GM19240 (cell line): ENCODE data around the gene ARID3B.
A peak's percentile ranks its signal among the peaks of the same experiment; 100 is the strongest.
"Not testable (repeated sequence)": the region's sequence is repeated elsewhere in the genome, so short reads cannot be mapped to it uniquely, and the experiment has no call there.

Experiments used
- DNase-seq: peaks from one replicate; pipeline ENCODE4 v3.0.0; 2011; ENCODE audit warnings: low spot score; ENCODE audit not compliant: insufficient read length

Gene ARID3B

DNA sequence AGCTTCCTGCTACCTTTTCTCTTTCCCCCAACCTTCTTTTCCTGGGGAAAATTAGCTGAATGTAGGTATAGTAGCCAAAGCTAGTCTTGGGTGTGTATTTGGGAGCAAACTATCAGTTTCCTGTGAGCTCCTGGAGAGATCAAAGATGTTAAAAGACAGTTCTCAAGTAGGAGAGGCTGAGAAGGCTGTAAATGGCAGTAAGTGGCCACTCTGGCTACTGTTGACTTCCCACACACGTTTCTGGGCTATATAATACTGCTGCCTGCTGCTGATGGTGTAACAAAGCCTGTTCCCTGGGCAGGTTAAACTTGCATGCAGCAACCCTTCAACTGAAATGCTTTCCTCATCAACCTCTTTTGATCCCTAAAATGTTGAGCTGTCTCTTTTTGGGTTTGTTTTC lies 27.6 kb downstream of the ARID3B start:
- no peak for DNase-seq

DNA sequence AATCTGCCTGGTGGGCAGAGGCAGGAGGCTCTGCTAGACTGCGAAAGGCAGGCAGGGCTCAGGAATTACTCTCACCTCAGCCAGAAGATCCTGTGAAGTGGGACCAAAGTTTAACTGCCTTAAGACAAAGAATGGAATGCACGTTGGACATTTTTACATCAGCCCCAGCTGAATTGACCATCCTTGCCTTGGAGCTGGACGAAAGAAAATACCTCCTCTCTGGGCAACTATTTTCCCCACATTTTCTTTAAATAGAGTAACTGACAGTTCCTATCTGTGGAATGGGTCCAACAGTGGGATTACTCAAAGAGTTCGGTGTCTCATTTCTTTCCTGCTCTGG lies 28.7 kb downstream of the ARID3B start:
- DNase-seq = no peak

DNA sequence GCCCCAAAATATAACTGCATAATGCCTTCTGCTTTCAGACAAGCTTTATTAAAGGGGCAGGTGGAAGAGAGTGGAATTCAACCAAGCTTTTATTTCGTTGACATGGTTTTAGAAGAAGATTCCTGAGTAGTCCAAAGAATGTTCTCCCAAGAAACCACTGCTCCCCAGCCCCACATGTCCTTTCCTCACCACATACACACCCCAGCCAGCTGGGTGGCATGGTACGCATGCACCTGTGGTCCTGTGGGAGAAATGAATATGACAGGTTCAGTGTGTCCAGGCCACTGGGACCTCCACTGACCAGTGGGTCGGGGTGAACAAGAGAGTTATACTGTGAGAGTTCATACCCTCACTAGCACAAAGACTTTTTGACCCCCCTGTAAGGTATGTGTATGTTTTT lies 30.2 kb downstream of the ARID3B start:
- no peak for DNase-seq

DNA sequence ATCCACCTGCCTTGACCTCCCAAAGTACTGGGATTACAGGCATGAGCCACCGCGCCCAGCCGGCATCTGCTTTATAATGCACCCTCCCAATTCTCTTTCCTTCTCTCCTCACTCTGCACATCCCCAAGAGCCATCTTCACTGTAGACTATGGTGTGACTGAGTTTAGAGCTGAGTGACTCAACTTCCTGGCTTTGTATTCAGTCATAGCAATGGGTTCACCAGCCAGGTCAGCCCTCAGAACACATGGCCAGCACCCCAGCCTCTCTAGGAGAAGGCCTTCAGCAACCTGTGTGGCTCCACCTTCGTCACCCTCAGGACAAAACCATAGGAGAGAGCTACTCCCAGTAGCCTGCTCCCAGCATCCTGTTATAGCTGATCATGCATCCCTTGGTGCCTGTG lies 33.0 kb downstream of the ARID3B start:
- DNase-seq = no peak

DNA sequence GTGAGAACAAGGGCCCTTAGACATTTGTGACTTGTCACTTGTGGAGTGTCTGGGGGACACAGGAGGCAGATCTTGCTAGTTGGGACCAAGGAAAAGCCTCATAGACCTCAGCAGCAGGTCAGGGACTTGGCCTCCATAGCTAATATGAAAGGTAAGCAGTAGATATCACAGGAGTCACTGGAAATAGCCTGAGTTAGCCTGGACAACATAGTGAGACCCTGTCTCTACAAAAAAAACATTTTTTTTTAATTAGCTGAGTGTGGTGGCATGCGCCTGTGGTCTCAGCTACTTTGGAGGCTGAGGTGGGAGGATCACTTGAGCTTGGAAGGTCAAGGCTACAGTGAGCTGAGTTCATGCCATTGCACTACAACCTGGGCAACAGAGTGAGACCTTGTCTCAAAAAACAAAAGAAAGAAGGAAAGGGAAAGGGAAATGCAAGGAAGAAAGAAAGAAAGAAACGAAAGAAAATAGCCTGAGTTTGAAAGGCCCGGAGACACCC lies 37.5 kb downstream of the ARID3B start:
- DNase-seq = no peak

DNA sequence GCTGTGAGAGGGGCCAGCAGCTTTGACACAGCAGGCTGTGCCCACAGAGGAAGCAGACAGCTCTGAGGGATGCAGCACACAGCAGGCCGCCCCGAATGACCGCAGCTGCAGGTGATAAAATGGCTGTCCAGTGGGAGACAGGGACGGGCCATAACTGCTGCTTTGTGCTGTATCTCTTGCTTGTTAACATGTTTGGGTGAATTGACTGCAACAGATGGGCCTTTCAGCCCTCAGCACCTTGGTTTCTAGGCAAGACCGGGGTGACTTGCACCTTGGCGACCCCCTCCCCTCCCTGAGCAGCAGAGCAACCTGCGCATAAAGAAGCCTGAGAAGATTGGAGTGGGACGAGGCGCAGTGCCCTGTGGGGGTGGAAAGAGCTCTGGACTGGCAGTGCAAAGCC lies 38.0 kb downstream of the ARID3B start:
- no peak for DNase-seq

DNA sequence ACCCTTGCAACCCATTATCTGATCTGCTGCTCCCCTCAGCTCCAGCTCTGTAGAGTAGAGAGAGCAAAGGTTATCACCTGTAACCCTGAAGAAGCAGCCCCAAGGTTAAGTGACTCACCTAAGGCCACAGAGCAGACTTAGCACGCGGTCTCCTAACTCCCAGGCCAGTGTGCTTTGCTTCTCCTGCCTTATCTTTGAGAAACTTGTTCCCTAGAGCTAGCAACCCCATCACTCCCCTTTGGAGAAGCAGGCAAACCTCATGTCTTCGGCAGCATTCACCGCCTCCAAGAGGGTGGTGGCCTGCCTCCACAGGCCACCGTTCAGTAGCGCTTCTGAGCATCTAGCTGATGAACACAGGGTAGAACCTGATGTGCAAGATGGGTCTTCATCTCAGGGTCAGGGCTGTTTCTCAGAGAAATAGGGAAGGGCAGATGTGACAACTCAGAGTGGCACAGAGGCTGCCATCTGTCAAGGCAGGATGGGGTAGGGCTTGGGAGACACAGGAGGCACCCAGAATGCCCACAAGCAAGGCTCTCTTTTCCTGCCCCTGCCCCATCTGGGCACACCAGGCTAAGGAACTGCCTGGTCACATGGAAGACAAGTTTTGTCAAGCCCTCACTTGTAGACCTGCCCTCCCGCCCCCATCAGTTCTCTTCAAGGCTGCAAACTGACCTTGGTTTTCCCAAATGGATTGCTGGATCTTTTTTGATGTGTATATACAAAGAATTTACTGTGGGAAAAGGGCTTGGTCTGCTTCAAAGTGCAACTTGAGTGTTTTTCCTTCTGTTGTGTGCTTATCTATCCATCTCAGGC lies 39.7 kb downstream of the ARID3B start:
- DNase-seq = no peak

DNA sequence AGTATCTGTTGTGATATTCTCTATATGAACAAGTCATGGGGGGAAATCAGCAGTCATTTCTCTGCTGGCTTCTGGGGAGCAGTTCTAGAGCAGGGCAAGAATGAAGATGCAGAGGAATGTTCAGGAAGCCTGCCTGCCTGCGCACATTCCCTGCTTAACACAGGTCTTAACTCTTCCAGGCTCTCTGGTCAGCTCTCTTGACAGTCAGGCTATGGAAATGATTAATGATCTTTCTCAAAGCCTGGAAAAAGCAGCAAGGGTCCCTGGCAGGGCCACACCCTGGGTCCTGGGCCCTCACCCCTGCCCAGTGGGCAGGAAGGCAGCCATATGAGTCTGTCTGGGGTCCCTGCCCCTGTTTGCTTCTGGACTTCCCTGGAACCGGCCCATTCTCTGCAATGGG lies 43.2 kb downstream of the ARID3B start:
- no peak for DNase-seq

DNA sequence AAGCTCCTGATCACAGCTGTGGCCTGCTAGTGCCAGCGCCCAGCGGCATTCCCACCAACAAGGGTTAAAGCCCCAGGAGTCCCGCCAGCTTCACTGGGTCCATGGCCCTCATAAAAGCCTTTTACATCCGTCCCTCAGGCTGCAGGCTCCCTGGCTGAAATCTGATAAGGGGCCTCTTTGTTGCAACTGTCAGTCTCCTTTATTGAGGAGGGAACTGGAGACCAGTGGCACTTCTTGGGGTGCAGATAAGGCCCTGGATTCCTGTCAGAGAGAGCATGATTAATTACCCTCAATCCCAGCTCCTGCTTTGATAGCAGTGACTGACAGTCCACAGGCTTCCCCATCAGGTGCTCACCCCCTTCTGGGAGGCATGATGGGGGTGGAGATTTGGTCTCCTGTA lies 43.8 kb downstream of the ARID3B start:
- DNase-seq = no peak

DNA sequence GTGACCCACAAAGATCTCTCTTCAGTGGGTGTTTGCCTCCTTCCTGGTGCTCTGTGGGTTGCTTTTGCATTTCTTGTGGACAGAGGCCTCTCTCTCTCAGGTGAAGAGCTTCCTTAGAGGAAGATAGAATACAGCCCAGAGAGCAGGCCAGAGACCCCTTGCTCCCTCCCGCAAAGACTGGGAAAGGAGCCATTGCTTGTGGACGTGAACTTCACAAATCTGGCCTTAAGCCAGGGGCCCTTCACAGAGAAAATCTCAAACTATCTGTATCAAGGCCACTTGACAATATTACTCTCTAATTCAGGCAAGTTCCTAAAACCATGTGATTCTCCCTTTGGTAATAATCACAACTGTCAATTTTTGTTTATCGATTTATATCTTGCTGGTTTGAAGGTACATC lies 44.2 kb downstream of the ARID3B start:
- DNase-seq = no peak

DNA sequence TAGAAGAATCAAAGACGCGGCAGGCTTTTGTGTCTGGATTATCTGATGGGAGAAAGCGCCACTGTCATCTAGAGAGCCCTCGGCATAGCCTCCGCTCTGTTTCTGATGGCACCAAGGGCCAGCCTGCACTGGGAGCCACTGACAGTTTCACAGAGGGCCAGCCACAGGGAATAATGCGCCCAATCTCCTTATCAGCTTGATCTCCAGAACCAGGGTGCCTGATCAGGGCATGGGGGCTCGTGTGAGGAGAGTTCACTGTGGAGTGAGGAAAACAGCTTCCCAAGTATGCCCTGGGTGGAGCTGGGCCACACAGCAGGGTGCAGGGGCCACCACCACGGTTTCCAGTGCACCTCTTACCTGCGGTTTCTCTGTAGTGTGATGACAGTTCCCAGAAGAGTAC lies 44.8 kb downstream of the ARID3B start:
- no peak for DNase-seq

DNA sequence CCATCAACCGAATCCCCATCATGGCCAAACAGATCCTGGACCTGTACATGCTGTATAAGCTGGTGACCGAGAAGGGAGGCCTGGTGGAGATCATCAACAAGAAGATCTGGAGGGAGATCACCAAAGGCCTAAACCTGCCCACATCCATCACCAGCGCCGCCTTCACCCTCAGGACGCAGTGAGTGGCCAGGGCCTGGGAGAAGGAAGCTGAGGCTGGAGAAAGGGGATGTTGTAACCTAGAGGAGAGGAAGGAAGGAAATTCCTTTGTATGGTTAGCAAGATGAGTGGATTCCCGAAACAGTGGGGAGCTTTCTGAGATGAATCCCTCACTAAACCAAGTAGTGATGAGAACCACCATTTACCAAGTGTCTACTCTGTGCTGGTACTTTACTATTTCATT lies 48.8 kb downstream of the ARID3B start:
- DNase-seq = no peak

DNA sequence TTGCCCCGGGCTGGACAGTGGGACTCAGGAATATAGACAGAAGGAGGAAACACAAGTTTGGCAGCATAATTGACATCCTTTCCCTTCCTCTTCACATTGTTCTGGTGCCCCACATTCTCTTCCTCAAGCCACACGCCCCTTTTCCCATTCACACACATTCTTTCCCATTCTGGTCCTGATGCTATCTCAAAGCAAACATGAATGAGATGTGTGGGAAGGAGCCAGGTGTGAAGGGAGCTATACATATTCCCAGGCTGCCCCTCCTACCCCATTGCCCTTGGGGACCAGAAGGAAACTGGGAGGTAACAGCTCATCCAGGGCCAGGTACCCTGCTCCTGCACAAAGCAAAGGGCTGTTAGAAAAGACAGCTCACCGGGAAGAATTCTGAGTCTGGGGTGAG lies 51.2 kb downstream of the ARID3B start:
- DNase-seq = no peak

DNA sequence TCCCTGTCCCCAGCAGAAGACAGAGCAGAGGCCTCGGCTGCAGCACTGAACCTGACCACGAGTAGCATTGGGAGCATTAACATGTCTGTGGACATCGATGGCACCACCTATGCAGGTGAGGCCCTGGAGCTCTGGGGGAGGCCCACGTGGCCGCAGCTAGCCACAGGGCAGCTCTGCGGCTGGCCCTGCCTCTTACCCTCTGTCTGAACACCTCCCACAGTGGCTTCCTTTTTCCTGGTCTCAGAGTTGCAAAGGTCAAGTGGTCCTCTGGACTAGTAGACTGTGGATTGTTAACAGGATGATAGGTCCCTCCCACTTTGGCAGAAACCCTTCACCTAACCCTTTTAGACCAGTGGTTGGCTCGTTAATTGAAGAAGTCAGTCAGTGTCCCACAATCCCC lies 52.1 kb downstream of the ARID3B start:
- DNase-seq = no peak

DNA sequence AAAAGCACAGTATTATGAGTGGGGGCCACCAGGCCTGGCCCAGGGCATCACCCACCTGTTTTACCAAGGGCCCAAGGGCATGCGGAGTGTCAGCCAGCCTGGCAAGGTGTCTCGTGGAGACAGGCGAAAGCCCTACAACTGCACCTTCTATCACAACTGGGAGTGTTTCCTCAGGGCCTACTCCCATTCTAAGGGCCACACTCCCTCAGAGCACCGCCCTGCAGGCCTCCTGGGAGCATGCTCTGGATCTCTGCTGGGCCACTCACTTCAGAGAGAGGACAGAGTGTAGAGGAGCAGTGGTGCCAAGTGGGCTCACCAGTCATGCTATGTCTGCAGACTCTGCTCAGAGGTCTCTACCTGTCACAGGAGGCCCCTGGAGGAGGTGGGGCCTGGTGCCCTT lies 53.4 kb downstream of the ARID3B start:
- DNase-seq = no peak

DNA sequence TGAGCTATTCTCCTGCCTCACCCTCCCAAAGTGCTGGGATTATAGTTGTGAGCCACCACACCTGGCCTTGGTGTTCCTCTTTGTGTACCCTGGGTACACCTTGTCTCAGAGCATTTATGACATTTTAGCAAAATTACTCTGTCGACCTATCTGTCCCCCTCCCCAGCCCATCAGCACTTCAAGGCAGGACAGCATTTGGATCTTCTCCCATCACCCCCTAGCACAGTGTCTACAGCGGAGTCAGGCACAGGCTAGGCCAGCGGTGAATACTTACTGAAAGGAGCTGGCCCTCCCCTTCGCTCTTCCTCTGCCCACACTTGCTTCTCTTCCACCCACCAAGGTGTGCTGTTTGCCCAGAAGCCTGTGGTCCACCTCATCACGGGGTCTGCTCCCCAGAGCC lies 54.3 kb downstream of the ARID3B start:
- DNase-seq = no peak

DNA sequence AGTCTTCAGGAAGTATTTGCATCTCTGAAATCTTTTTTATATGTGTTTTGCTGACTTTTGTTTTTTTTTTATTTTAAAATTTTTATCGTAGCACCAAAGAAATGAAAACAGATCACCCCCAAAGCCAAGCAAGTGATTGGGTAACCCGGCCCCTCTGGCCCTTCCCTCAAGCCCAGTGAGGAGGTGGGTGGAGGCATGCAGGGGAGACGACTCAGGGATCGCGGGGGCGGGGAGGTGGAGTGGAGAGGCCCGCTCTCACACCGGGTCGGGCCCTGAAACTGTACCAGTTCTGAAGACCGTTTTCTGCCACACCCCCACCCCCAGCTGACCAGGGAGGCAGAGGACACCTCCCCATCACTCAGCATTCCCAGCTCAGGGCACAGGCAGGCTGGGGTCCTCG lies 55.7 kb downstream of the ARID3B start:
- DNase-seq = not testable (repeated sequence)

DNA sequence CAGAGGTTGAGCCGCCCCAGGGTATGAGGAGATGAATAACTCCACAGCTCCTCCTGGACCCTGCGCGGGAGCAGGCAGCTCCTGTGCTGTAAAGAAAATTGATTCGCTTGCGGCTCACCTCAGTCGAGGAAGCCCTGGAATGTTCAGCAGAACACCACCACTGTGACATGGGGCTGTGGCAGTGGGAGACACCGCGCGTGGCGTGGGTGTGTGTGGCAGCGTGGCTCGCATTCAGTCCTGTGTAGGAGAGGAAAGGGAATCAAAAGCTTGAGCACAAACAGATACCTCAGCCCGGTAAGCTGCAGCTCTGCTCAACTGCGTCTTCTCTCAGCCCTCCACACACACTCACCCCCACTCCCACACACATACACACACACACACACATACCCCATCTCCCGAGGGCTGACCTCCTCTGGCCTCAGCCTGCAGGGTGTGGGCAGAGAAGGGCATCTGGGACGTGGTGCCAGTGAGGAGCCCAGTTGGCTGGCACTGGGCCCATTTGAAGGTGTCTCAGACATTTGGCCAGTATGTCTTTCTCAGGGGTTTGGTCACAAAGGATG lies 56.2 kb downstream of the ARID3B start:
- not testable (repeated sequence) for DNase-seq

DNA sequence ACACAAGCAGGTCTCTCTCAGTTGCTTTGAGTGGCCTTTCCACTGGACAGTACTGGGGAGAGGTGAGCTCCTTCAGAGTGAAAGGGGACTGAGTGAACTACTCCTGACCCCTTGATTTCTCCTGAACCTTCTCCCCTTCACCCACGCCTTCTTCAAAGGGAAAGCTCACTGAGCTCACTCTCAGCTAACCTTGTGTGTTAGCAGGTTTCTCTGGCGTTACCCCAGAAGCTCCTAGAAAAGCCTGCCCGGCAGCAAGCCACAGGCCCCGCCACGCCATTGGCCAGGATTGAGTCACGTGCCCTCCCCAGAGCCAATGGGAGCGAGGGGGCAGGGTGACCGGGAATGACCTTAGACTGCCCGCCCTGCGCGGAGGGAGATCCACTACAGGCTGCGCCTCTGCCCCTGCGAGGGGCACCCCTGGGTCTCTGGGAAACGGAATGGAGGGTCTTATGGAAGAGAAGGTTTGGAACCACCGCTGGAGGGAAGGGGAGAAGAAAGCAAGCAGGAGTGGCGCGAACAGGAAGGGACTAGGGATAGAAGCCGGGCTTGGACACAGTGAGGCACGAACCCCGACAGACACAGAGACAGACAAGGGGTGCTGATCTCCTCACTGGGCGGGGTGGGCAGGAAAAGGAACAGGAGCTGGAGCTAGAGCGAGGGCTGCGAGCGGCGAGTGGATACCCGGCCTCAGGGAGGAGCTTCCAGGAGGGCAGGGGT lies 57.3 kb downstream of the ARID3B start:
- DNase-seq = peak; percentile 99

DNA sequence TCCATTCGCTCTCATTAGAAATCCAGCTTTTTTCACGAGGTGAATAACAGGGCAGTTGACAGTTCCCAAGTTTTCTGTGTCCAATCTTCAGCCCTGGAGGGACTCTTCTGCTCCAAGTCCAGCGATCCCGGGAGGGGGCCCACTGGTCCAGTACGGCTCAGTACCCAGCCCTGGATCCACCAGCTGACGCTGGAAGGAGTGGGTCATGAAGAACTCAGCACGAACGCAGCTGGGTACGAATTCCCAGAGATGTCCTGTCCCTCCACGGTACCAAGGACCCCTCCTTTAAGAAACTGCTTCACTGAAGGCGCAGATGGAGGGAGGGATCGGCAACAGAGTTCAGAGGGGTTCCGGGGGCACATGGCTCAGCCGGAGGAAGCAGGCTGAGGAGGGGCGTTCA lies 58.1 kb downstream of the ARID3B start:
- DNase-seq = no peak

DNA sequence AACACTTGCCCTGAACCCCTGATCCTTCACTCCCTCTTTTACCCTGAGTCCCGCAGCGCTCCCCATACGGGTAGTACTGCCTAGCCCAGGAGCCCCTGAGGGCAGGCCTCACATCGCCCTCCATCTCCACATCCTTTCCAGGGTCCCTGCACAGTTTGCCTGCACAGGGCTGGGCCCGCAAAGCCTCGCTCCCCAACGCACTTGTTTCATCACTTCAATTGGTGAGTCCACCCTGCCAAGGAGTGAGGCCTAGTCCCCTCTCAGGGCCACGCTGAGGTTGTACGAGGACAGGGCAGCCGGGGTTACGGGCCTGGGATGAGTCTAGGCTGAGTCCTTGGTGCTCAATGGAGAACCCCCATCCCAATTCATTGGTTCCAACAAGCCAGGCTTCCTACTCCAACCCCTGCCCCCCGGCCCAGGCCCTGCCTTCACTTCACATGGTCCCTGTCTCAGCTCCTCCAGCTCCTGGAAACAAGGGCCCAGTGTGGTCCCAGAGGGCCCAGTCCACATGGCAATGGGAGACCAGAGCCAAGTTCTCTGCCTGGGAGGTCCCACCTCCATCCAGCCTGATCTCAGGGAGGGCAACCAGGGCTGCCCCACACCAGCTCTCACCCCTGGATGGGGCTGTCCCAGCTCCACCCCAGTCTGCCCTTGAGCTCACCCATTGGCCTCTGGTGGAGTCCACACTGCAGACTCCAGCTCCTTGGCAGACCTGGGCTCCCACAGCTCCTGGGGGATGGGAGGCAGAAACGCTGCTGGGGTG lies 62.2 kb downstream of the ARID3B start:
- no peak for DNase-seq
